Common myeloid progenitor, CD34-positive (primary cell): ENCODE results near the gene RPAP3.
A peak's percentile ranks its signal among the peaks of the same experiment; 100 is the strongest.
"Not testable (repeated sequence)": the region's sequence is repeated elsewhere in the genome, so short reads cannot be mapped to it uniquely, and the experiment has no call there.

Experiments
- CTCF ChIA-PET: fragments of 350-600 bp; sonication (Branson Sonifier 250); formaldehyde crosslinking; loops from one replicate; lab custom pipeline; 2021; ENCODE audit warnings: antibody characterized with exemption; lab: Charles Lee
- POLR2A ChIA-PET: fragments of 350-600 bp; sonication (Branson Sonifier 250); formaldehyde crosslinking; loops from one replicate; lab custom pipeline; 2021; ENCODE audit warnings: antibody characterized with exemption; lab: Charles Lee
- DNase-seq, 3 donors: peaks; one replicate each; pipeline versions ENCODE4 v3.0.0 to v3.0.0-alpha.2; 2013
- H3K27ac ChIP-seq, 2 experiments: 1 replicate in 1 of 2; 2 replicates in 1 of 2; pipeline ENCODE4 v1.7.0; 2013; ENCODE audit warnings: inconsistent platforms in 2 of 2, low read length in 2 of 2, mild to moderate bottlenecking in 2 of 2, low read depth in 1 of 2, moderate library complexity in 1 of 2; ENCODE audit not compliant: severe bottlenecking in 2 of 2, insufficient read depth in 1 of 2, poor library complexity in 1 of 2
- H3K27me3 ChIP-seq, 5 experiments: replicated peaks in 2 of 5; 1 replicate in 3 of 5; 2 replicates in 2 of 5; pipeline versions ENCODE4 v1.6.1 to v1.7.0; 2013; ENCODE audit warnings: low read length in 4 of 5, mild to moderate bottlenecking in 2 of 5, moderate library complexity in 2 of 5, inconsistent platforms in 1 of 5; ENCODE audit not compliant: insufficient read depth in 5 of 5, control insufficient read depth in 4 of 5
- H3K36me3 ChIP-seq, 4 experiments: 1 replicate in 2 of 4; 2 replicates in 2 of 4; pipeline versions ENCODE4 v1.6.1 to v1.7.0; 2013; ENCODE audit warnings: low read length in 3 of 4, control low read depth in 1 of 4, mild to moderate bottlenecking in 1 of 4; ENCODE audit not compliant: control insufficient read depth in 4 of 4, insufficient read depth in 4 of 4
- H3K4me1 ChIP-seq, 4 experiments: 1 replicate in 3 of 4; 2 replicates in 1 of 4; pipeline versions ENCODE4 v1.6.1 to v1.7.1; 2013; ENCODE audit warnings: low read length in 3 of 4, mild to moderate bottlenecking in 3 of 4, control low read depth in 1 of 4, inconsistent platforms in 1 of 4, moderate library complexity in 1 of 4; ENCODE audit not compliant: control insufficient read depth in 4 of 4, insufficient read depth in 4 of 4; ENCODE audit errors: control extremely low read depth in 1 of 4
- H3K4me3 ChIP-seq, 7 experiments: 1 replicate in 4 of 7; 2 replicates in 3 of 7; pipeline versions ENCODE4 v1.5.1 to v1.7.0; 2013; ENCODE audit warnings: mild to moderate bottlenecking in 7 of 7, low read length in 6 of 7, moderate library complexity in 6 of 7, inconsistent platforms in 2 of 7, low read depth in 2 of 7, control low read depth in 1 of 7; ENCODE audit not compliant: insufficient read depth in 4 of 7, control insufficient read depth in 1 of 7; ENCODE audit errors: extremely low read depth in 1 of 7
- H3K9me3 ChIP-seq, 5 experiments: 1 replicate in 4 of 5; 2 replicates in 1 of 5; pipeline versions ENCODE4 v1.6.1 to v1.7.1; 2013; ENCODE audit warnings: low read length in 4 of 5, mild to moderate bottlenecking in 2 of 5, inconsistent platforms in 1 of 5, low read depth in 1 of 5, moderate library complexity in 1 of 5; ENCODE audit not compliant: control insufficient read depth in 4 of 5, insufficient read depth in 2 of 5; ENCODE audit errors: control extremely low read depth in 1 of 5
- WGBS: methylation state at CpG from one replicate; pipeline ENCODE4 v1.1.5; 2013; ENCODE audit not compliant: insufficient coverage; 5-methylcytosine and 5-hydroxymethylcytosine counted together

Gene RPAP3

GRCh38 chr12:47650469-47650868, 55.4 kb downstream of the RPAP3 start:
- no peaks in the 10 kb centered on the region for H3K27me3 ChIP-seq
- peaks cover 8 to 19% (median 12%) of the 10 kb centered on the region in 4 experiments for H3K4me1 ChIP-seq
- no peak overlapping the region for H3K27ac ChIP-seq
- peaks cover 0 to 3% (median 1%) of the 10 kb centered on the region in 4 experiments for H3K36me3 ChIP-seq
- WGBS: no CpG with 5 or more reads among the region's 1 CpG
- POLR2A ChIA-PET: no interaction called here
- CTCF ChIA-PET: interaction anchor here (1.3 to 8.5 kb wide), 4 partner anchors 11 to 37 kb away, joined by 3 to 81 read pairs (median 6); no protein-coding TSS in a partner anchor
- H3K4me3 ChIP-seq: no peak overlapping the region
- DNase-seq: peak in 1 of 3 donors; percentile 20
- H3K9me3 ChIP-seq: peaks cover 0 to 2% (median 0%) of the 10 kb centered on the region in 5 experiments

- POLR2A ChIA-PET: no interaction called here
- H3K36me3 ChIP-seq: peaks cover 0 to 3% (median under 1%) of the 10 kb centered on the region in 4 experiments
- CTCF ChIA-PET: interaction anchor here (1.5 to 8.5 kb wide), 3 partner anchors 12 to 38 kb away, joined by 4 to 81 read pairs (median 5); no protein-coding TSS in a partner anchor
- no peak overlapping the region for H3K27ac ChIP-seq
- no peaks in the 10 kb centered on the region for H3K27me3 ChIP-seq
- peaks cover 0 to 7% (median 2%) of the 10 kb centered on the region in 5 experiments for H3K9me3 ChIP-seq
- peaks cover 8 to 19% (median 12%) of the 10 kb centered on the region in 4 experiments for H3K4me1 ChIP-seq
- no peak for DNase-seq
- no peak overlapping the region for H3K4me3 ChIP-seq
- WGBS: 100% methylated on average over 1 of the region's 2 CpGs
Observed at GRCh38 chr12:47649381-47649780, 56.4 kb downstream of the RPAP3 start.

- no peak for DNase-seq
- Histone ChIP-seq H3K27me3 (no peaks in the 10 kb centered on the region), H3K4me3 (no peak overlapping the region), H3K27ac (no peak overlapping the region), H3K36me3 (peaks cover 0 to 5% (median 2%) of the 10 kb centered on the region in 4 experiments), H3K4me1 (peaks cover 8 to 19% (median 12%) of the 10 kb centered on the region in 4 experiments), H3K9me3 (peaks cover 0 to 18% (median 2%) of the 10 kb centered on the region in 5 experiments)
- 100% methylated on average over 2 of the region's 2 CpGs for WGBS
- ChIA-PET POLR2A (interaction anchor here (0.5 kb wide), 1 partner anchor 575 kb away, joined by 3 read pairs; no protein-coding TSS in a partner anchor), CTCF (interaction anchor here (1.5 to 8.5 kb wide), 3 partner anchors 12 to 616 kb away, joined by 4 to 81 read pairs (median 4); no protein-coding TSS in a partner anchor)
Observed at GRCh38 chr12:47648056-47648579, 57.7 kb downstream of the RPAP3 start.

GRCh38 chr12:47642310-47642709, 63.5 kb downstream of the RPAP3 start:
- H3K27me3 ChIP-seq, H3K4me1 ChIP-seq, POLR2A ChIA-PET, H3K36me3 ChIP-seq, H3K4me3 ChIP-seq, DNase-seq, H3K27ac ChIP-seq, CTCF ChIA-PET: not testable (repeated sequence)
- peaks cover 3 to 48% (median 8%) of the 10 kb centered on the region in 5 experiments for H3K9me3 ChIP-seq
- 100% methylated on average over 2 of the region's 3 CpGs for WGBS

GRCh38 chr12:47636908-47637780, 68.7 kb downstream of the RPAP3 start:
- DNase-seq: no peak
- Histone ChIP-seq H3K4me1 (no peaks in the 10 kb centered on the region), H3K27me3 (no peaks in the 10 kb centered on the region), H3K4me3 (no peak overlapping the region), H3K9me3 (peaks cover 0 to 28% (median 9%) of the 10 kb centered on the region in 5 experiments), H3K27ac (no peak overlapping the region), H3K36me3 (peaks cover 0 to 5% (median 0%) of the 10 kb centered on the region in 4 experiments)
- POLR2A ChIA-PET: no interaction called here
- WGBS: 76% methylated on average over 6 of the region's 8 CpGs
- CTCF ChIA-PET: interaction anchor here (1.0 to 1.6 kb wide), 2 partner anchors 11 to 15 kb away, joined by 3 to 4 read pairs; no protein-coding TSS in a partner anchor

- peaks cover 0 to 30% (median 6%) of the 10 kb centered on the region in 5 experiments for H3K9me3 ChIP-seq
- H3K27ac ChIP-seq, H3K4me1 ChIP-seq, DNase-seq, H3K27me3 ChIP-seq, H3K4me3 ChIP-seq, H3K36me3 ChIP-seq: not testable (repeated sequence)
- POLR2A ChIA-PET: interaction anchor here (0.6 kb wide), 1 partner anchor 10 kb away, joined by 3 read pairs; no protein-coding TSS in a partner anchor
- CTCF ChIA-PET: interaction anchor here (1.6 kb wide), 1 partner anchor 13 kb away, joined by 4 read pairs; no protein-coding TSS in a partner anchor
Observed at GRCh38 chr12:47635770-47636169, 70.1 kb downstream of the RPAP3 start.
